ENCODE measurements around the gene NAV3. TPM values are rescaled to one million over a fixed set of nuclear protein-coding genes. Genes with fewer than 3 reads are reported as not detected.
A peak's percentile ranks its signal among the peaks of the same experiment; 100 is the strongest.

NAV3 gene
- total RNA-seq, 2 donors from 2014 or later = 1.3 to 1.5 TPM

DNA sequence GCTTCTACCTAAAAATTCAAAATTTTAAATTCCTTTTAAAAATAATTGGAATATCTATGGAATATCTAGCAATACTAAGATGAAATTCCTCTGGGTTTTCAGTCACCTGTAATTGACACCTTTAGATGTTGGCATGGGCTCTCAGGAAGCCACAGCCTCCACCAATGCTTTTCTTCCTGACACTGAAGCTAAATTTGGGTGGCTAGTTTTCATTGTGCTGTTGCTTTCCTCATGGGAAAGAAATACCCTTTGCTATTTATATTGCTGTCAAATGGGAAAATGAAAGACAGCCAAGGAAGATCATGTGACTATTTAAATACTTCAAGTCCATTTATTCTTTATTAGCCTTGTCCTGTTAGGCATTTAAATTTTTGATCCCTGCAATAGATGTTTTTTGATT lies 313.0 kb downstream of the NAV3 start:
- DNase-seq (no peak), ATAC-seq (no peak)
- intact Hi-C loops (cut with DNase I, micrococcal nuclease) = no loop called here

DNA sequence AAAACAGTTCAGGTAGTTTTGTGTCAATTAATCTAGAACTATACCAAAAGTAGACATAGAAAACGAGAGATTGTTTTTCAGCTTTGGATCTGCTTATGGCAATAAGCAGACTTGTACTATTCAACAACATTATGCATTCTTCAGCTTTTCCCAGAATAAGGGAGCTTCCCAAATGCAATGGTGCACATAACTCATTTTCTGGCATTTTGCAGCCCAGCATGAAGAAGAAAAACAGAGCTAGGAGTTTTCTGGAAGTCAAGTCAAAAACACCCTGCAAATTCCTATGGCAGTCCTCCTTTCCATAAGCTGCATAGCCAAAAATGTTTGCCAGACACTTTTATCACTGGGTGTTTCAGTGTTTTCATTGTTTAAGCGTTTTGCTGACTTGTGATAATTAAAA lies 314.7 kb downstream of the NAV3 start:
- ATAC-seq = no peak
- intact Hi-C loops (cut with DNase I, micrococcal nuclease) = no loop called here
- DNase-seq = no peak

DNA sequence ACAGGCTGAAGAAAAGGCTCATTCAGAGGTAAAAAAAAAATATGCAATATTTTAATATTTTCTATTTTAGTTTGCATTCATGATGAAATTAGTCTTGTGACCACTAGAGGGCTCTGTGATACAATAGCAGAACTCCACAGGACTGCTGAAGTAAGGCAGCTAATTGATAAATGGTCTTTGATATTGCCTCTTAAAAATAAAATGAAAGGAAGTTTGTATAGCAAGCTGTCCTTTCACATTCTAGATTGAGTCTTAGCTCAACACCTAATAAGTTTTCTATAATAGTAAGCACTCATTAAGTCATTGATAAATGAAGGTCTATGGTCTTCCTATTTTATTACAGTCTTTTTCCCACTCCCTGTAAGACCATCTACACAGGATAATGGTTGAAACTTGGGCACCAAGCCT lies 315.7 kb downstream of the NAV3 start:
- ATAC-seq = no peak

DNA sequence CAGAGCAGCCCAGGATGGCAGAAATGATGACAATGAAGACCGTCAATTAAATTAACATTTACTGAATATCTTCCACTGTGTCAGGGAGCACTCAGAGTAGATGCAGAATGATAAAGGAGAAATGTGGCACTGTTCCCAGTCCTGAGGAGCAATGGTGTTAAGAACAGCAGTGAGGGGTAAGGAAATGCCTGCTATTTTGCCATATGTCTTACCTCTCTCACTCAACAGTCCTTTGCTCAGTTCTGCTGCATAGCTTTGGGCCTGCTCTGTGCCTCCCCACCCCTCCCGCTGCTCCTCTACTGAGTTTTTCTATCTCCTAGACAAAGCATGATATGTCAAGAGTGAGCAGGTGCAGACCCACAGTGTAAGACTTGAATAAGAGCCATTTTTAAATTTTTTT lies 318.8 kb downstream of the NAV3 start:
- intact Hi-C loops (cut with DNase I, micrococcal nuclease) = no loop called here
- DNase-seq = no peak
- ATAC-seq = no peak

More for the DNA sequence above, 315.7 kb downstream of the NAV3 start:
- intact Hi-C loops (cut with DNase I, micrococcal nuclease) = no loop called here
- DNase-seq = no peak

DNA sequence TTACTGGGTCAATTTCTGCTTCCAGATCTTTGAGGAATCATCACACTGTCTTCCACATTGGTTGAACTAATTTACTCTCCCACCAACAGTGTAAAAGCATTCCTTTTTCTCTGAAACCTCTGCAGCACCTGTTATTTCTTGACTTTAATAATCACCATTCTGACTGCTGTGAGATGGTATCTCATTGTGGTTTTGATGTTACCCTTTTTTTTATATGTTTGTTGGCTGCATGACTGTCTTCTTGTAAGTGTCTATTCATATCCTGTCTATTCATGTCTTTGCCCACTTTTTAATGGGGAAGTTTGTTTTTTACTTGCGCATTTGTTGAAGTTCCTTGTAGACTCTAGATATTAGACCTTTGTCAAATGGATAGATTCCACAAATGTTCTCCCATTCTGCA lies 324.9 kb downstream of the NAV3 start:
- ATAC-seq (no peak), DNase-seq (no peak)
- intact Hi-C loops (cut with DNase I, micrococcal nuclease) = no loop called here

DNA sequence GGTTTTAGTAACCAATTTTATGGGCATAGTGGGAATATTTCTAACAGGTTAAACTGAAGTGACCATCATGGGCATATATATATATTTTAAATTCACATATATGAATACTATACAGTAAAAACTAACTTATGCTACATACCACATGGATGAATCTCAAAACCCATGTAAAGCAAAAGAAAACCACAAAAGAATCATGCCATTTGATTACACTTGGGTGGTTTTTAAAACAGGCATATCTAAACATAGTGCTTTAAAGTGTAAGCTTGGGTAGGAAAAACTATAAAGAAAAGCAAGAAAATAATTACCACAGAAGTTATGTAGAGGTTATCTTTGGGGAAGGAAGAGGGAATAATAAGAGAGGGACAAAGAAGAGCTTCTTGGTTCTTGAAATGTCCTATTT lies 326.1 kb downstream of the NAV3 start:
- intact Hi-C loops (cut with DNase I, micrococcal nuclease) = no loop called here
- DNase-seq (no peak), ATAC-seq (no peak)

DNA sequence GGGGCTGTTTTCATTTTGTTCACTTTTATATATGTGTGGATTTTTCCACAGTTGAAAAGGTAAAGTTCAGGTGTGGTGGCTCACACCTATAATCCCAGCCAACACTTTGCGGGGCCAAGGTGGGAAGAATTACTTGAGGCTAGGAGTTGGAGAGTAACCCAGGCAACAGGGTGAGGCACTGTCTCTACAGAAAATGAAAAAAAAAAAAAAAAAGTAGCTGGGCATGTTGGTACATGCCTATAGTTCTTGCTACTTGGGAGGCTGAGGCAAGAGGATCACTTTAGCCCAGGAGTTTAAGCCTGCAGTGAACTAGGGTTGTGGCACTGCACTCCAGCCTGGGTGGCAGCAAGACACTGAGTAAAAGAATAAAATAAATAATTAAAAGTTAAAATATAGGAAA lies 326.5 kb downstream of the NAV3 start:
- DNase-seq = no peak
- no peak for ATAC-seq
- intact Hi-C loops (cut with DNase I, micrococcal nuclease) = no loop called here

DNA sequence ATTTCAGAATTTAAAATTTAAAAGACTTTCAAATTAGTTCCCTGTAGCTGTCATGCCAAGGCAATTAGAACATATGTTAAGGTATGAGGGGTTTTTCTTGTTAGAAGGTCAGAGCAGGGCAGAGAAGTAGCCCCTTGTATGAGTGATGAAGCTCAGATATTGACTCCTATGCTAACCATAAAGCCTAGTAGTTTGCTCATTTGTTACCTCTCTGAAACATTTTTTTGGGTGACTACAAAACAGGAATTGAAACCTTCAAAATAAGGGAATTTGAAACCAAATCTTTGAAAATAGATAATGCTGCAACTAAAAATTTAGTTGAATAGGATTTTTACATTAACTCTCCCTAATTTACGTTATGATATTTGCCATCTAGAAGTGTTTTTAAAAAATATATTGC lies 333.5 kb downstream of the NAV3 start:
- intact Hi-C loops (cut with DNase I, micrococcal nuclease) = no loop called here
- no peak for ATAC-seq
- no peak for DNase-seq

DNA sequence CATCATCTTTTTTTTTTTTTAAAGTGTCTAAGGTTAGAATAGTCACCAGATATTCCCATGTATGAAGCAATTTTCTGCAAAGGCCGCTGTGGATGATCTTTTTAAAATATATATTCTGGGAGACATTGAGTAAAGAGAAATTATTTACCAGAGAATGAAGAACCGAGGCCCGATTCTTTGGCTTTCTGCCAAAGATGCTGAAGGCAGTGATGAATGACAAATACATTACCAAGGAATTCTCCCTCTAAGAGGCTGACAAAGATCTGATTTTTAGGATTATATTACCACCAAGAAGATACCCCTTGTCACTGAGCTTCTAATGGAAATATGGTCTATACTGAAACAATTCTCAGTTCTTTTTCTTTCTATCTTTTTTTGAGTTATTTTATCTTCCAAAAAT lies 336.8 kb downstream of the NAV3 start:
- intact Hi-C loops (cut with DNase I, micrococcal nuclease) = no loop called here
- DNase-seq (no peak), ATAC-seq (no peak)

DNA sequence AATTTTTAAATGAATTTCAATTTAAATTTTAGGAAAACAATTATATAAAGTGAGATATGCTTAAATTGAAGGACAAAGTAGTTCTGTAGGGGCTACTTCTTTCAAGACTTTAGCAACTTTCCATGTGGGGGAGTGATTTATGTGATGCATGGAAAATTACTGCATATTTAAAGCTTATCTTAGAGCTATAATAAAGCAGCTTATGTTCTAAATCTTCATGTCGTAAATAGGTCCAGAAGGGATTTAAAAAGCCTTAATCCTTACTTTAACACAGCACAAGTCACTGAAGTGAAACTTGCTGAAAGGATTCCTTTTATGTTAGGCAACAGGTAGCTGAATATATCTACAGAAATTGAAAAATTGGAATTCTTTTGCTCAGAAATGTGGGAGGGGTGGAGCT lies 340.4 kb downstream of the NAV3 start:
- DNase-seq (no peak), ATAC-seq (no peak)
- intact Hi-C loops (cut with DNase I, micrococcal nuclease) = no loop called here

DNA sequence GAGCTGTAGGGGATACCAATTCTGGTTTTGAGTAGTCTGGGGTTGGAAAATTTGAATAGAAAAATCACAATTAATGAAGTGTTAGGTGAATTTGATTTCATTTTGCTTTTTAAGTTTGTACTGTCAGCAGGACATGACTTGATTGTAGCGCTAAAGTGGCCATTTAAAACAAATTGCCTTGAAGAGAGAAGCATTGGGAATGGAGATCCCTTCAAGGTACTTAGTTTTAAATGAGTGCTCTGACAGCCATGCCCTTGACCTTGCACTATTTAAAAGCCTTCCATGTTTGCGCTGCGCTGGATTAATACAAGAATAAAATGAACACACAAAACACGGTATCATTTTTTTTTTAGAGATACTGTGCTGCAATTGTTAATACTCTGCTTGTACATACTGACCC lies 345.9 kb downstream of the NAV3 start:
- DNase-seq (no peak), ATAC-seq (no peak)
- intact Hi-C loops (cut with DNase I, micrococcal nuclease) = no loop called here

DNA sequence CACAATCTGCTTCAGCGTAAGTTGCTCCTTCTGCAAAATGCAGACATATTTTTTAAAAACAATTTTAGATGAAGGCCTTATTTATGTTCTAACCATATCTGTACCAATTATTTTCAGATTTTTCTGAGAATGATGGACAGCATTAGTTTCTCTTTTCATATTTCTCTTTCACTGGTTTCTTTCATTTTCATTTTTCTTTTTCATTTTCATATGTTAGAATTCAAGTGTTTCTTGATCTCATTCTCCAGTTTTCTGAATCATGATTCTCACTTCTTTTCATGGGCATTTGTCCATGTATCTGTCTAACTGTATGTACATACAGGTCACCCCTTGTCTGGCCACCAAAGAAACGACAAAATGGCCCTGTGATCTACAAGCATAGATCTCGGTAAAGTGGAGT lies 346.6 kb downstream of the NAV3 start:
- ATAC-seq (no peak), DNase-seq (no peak)
- intact Hi-C loops (cut with DNase I, micrococcal nuclease) = no loop called here

DNA sequence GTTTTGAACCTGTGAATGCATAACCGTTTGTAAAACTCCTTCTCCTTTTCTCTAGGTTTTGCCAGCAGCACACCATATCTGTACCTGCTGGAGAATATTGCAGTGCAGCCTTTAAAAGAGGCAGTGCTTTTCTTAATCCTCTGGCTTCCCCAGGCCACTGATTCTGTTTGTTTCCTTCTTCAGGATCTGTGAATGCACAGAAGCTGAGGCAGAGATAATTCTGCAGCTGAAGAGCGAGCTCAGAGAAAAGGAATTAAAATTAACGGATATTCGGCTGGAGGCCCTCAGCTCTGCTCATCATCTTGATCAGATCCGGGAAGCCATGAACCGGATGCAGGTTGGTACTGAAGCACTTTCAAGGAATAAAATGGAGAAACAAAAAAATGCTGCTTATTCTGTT lies 348.7 kb downstream of the NAV3 start:
- DNase-seq (no peak), ATAC-seq (no peak)
- intact Hi-C loops (cut with DNase I, micrococcal nuclease) = no loop called here

DNA sequence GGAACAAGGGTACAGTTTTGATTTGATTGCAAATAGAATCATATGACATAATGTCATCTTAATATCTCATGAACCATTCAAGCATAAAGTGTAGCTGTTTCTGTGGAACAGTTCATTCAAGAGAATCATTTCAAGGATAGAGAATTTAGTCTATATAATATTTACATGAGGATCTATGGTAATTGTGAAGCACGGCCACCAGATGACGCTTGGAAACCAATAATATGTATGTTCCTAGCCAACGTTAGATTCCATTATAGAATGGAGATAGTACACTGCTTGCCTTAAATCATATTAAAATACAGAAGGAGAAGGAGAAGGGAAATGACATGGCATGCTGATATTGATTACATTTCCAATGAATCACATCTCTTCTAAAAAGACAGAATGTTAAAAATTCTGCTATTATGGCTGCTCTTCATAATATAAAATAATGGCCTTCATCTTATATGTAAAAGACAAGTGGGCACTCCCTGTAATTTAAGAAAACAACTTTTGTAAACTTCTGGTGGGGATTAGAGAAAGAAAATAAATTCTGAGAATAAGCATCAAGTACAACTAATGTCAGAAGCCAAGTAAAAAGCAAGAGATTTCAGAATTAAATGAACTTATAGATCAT lies 351.0 kb downstream of the NAV3 start:
- no peak for ATAC-seq
- intact Hi-C loops (cut with DNase I, micrococcal nuclease) = no loop called here
- peak in 1 of 2 donors; percentile 3 for DNase-seq

DNA sequence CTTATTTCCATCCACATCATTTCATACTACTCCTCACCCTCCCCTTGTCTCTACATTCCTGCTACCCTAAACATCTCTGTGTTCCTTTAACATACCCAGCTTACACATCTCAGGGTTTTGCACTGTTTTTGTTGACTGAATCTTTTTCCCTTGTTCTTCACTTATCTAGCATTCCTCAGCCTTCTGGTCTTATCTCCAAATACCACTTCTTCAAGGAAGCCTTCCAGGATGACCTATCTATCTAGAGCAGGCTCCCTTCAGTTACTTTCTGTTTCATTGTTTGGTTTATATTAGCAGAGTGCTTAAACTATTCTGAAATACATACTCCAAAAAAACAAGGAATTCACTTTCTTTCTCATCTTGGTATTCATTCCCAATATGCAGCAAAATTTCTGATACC lies 353.1 kb downstream of the NAV3 start:
- DNase-seq (no peak), ATAC-seq (no peak)
- intact Hi-C loops (cut with DNase I, micrococcal nuclease) = no loop called here

DNA sequence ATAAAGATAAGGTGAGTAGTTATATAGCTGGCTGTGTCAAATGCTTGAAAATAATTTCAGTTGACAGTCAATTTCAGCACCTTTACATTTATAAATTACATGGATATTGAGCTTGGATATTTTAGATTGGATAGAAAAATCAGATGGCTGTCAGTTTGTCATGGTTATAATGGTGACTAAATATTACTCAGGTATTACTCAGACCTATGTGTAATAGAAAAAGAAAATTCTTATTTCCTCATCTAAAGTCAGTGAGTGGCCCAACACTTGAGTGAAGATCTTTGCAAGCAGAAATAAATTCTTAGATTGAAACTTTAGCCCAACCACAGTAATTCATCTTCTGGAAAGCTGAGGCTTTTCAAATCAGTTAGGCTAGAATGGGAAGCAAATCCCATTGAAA lies 354.4 kb downstream of the NAV3 start:
- intact Hi-C loops (cut with DNase I, micrococcal nuclease) = no loop called here
- ATAC-seq (no peak), DNase-seq (no peak)

DNA sequence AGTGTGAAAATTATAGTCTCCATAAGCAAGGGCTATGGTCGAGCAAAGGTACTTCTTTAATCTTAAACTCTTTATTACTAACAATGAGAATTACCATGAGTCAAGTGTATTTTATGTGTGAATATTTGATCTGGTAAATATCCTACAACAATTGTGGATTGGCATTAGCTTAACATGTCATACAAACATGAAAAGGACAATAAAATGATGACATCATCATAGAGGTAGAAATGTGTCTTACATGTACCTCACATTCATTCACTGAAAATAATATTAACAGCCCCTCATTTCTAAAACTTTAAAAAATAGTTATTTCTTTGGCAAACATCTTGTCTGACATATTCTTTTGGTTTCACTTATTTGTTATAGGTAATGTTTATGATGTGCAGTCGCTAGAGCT lies 355.0 kb downstream of the NAV3 start:
- ATAC-seq = no peak

DNA sequence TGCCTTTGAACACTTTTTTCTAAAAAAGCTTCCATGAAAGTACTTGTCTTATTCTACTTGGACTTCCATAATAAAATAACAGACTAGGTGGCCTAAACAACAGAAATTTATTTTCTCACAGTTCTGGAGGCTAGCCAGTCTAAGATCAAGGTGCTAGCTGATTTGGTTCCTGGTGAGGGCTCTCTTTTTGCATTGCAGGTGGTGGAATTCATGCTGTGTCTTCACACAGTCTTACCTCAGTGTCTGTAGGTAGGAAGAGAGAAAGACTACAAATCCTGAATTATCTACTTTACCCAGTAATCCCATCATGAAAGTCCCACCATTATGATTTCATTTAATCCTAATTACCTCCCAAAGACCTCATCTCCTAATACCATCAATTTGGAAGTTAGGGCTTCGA lies 356.0 kb downstream of the NAV3 start:
- no peak for DNase-seq
- ATAC-seq = no peak
- intact Hi-C loops (cut with DNase I, micrococcal nuclease) = no loop called here

More for the DNA sequence above, 355.0 kb downstream of the NAV3 start:
- DNase-seq = no peak
- intact Hi-C loops (cut with DNase I, micrococcal nuclease) = no loop called here

DNA sequence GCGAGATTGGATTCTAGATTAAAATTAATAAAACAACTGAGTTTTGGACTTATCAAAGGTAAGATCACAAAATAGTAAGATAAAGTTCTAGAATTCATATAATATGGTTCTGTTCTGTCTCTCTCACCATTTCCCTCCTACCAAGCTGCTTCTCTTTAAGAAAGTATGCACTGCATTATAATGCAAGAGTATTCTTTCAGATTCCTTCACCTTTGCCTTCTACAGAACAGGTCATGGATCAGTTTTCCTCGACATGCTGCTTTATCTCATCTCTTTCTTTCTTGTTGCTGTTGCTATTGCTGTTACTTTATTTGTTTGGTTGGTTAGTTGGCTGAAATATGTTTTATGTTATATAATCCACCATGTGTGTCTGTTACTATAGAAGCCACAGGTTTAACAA lies 357.0 kb downstream of the NAV3 start:
- intact Hi-C loops (cut with DNase I, micrococcal nuclease) = no loop called here

DNA sequence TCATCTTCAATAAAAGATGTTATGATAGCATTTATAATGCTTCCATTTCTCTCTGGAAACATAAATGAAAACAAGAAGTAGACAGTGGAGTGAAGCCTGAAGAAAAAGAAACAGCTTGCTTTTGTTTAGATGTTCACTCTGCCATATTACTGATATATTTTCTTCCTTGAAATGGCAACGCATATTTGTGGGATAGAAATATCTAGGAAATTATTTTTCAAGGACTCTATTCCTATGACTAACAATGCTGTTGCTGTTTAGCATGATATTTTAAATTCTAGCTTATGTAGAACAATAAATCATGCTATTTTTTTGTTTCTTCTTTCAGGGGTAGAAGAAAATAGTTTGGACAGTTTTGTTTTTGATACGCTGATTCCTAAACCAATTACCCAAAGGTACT lies 359.0 kb downstream of the NAV3 start:
- ATAC-seq (no peak), DNase-seq (no peak)
- intact Hi-C loops (cut with DNase I, micrococcal nuclease) = no loop called here

More for the DNA sequence above, 357.0 kb downstream of the NAV3 start:
- DNase-seq (no peak), ATAC-seq (no peak)

DNA sequence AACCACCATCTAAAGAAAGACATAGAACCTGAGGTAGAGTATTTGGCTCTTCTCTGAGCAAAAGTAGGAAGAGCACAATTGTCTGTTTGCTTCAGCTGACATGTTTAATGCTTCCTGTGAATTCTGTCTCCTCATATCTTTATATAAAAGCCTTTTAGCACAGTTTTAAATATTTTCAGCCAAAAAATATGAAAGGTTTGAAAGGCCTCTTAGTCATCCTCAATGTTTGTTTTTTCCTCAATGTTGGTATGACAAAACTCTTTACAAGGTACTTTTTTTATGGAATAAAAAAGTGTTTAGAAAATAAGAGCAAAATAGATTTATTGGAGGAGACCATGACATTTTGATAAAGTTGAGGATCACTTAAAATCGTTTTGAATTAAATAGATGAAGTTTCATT lies 360.9 kb downstream of the NAV3 start:
- intact Hi-C loops (cut with DNase I, micrococcal nuclease) = no loop called here

DNA sequence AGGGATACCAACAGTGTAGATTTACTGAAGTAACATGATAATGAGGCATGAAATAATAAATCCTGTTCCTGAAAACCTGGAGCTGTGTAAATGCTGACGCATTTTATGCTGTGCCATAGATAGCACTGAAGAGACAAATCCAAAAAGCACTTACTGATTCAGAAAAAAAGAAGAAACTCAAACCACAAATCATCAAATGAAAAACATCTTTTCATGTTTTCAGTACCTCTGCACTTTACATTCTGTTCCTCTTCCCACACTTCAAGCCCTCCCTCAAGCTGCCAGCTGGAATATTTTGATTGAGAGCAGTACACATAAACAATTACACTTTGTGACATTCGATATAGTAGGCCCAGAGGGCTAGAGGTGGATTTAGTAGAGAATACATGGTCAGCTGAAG lies 362.3 kb downstream of the NAV3 start:
- no peak for ATAC-seq
- DNase-seq = no peak
- intact Hi-C loops (cut with DNase I, micrococcal nuclease) = no loop called here

More for the DNA sequence above, 360.9 kb downstream of the NAV3 start:
- no peak for ATAC-seq
- no peak for DNase-seq
